Stimulated activated CD8-positive, alpha-beta memory T cell treated with anti-CD3 and anti-CD28 coated beads, Interleukin-4, amount 100 ng/mL, for 48 hours (primary cell): ENCODE data around the gene MMP11.

Source experiments
- DNase-seq: peaks from one replicate; pipeline ENCODE4 v3.0.0-alpha.2; 2020

Gene MMP11

DNA sequence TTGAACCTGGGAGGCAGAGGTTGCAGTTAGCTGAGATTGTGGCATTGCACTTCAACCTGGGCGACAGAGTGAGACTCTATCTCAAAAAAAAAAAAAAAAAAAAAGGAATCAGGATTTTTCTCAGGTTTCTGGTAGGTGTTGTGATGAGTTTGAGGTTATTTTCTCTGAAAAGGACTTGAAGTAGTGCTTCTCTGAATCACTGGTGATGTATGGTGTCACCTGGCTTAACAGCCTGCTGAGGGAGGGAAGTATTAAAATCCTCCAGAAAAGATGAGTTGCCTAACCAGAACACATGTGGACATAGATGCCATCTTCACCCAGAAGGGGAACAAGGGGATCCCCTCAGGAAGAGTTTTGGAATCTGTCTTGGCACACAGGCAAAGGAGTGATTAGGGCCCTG, 34.2 kb downstream of the MMP11 start:
- DNase-seq, result no peak

DNA sequence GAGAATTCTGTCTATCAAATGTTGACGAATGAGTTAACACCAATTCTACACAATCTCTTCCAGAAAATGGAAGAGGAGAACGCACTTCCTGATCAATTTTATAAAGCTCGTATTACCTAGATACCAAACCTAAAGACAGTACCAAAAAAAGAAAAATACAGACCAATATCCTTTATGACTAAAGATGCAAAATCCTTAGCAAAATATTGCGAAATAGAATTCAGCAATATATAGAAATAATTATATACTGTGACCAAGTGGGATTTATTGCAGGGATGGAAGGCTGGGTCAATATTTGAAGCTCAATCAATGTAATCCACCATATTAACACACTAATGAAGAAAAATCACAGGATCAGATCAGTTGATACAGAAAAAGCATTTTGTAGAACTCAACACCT, 39.7 kb downstream of the MMP11 start:
- DNase-seq, result no peak

DNA sequence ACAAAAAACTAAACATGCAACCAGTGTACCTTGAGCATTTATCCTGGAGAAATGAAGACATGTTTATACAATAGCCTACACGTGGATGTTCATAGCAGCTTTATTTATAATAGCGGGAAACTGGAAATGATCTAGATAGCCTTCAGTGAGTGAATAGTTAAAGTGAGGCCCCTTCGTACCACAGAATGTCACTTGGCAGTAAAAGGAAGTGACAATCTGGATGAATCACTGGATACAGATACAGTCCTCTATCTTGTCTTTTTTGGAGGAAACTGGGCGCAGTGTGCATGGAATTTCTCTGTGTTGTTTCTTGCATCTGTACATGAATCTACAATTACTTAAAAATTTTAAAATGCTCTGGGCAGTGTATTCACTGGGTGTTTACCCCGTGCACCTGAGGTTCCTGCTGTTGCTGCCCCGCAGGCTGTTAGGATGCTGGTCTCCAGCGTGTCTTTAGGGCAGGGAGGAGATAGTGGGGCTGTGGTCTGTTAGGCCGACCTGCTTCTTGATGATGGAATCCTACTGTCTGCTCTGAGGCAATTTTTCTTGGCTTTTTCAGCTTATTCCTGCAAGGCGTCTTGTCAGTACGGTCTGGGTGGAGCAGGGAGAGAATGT, 43.0 kb downstream of the MMP11 start:
- DNase-seq, result no peak

DNA sequence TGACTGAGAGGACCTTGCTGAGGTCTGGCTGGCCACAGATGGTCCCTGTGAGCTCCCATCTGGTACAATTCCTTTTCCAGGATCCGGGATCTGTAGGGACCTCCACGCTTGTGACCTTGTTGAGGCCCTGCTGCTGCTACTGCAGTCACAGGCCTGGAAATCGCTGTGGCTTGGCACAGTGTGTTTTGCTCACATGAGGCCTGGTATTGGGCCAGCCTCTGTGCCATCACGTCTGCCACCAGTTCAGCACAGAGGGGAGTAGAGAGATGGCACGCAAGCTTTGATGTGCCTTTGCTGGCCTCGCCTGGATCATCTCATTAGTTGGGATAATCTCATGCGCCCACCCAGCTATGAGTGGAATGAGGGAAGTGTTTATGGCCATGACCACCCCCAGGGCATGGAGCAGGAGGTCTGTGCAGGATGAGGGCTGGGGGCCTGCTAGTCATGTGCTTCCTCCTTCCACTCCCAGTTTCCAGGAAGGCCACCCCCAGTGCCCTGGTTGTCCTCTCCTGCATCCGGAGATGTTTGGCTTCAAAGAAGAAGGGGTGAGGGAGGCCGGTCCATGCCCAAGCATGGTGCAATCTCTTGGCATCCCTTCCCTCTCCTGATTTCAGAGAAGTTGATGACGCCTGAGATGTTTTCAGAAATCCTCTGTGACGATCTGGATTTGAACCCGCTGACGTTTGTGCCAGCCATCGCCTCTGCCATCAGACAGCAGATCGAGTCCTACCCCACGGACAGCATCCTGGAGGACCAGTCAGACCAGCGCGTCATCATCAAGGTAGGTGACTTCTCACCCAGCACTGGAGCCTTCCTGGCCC, 43.7 kb downstream of the MMP11 start:
- no peak for DNase-seq

DNA sequence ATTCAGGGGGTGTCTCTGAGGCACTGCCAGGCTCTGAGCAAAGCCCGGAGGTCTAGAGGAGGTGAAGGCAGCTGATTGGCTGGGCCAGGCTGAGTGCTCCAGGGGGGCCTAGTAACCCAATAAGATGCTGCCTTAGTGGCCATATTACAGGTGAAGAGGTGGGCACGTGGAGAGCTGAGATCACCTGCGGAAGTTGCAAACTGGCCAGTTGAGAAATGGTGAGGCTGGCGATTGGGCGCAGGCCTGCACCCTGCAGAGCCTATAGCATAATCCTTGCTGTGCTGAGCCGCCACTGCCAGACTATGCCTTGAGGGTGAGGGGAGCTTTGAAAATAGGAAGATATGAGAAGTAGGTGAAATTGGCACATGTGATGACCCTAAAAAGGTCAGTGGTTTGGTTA, 44.5 kb downstream of the MMP11 start:
- DNase-seq, result no peak

DNA sequence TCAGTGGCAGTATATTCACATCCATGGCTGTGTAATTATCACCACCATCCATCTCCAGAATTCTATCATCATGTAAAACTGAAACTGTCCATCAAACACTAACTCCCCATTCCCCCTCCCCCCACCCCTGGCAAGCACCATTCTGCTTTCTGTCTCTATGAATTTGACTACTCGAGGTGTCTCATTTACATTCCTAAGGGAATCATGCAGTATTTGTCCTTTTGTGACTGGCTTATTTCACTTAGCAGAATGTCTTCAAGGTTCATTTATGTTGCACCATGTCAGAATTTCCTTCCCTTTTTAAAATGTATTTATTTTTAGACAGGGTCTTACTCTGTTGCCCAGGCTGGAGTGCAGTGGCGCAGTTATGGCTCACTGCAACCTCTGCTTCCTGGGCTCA, 45.9 kb downstream of the MMP11 start:
- DNase-seq, result no peak

DNA sequence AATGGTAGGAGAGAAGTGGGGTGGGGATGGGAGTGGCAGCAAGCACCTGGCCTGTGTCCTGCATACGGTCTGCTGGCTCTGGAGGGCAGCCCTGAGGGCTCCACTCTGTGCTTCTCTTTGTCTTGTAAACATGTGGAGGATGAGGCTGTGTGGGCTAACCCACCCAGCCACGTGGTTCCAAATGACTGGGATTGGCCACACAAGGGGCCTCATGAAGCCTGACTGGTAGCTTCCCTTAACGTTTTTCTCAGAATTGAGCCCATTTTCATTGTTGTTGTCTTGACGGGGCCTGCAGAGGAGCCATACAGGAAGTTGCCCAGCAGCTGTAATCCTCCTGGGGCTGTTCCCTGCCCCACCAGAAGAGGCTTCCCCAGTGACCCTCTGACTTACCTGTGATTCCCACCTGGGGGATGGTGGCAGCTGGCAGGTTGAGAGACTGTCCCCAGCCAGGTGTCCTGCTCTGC, 48.1 kb downstream of the MMP11 start:
- DNase-seq, result no peak

DNA sequence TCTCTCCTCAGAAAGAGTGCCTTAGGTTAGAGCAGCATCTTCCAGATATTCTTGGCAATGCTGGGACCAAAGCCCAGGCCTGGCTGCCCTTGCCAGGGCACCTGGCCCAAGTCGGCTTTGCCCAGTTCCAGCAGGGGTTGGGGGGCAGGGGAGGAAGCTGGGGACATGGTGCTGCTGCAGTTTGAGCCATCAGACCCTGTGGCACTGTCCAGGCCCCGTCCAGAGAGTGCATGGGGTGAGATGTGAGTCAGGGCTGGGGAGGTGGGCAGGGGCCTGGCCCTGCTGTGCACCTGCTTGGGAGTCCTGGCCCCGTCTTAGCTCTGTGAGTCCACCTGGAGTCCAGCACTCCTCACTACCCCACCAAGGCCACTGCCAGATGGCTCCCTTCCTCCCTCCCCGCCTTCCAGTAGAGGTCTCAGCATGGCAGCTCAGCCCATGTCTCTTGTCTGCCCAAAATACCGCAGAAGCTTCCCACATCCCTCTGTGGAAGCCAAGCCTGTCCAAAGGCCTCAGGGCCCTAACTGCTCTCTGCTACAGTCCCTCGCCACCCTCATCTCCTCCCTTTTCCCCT, 49.5 kb downstream of the MMP11 start:
- no peak for DNase-seq

DNA sequence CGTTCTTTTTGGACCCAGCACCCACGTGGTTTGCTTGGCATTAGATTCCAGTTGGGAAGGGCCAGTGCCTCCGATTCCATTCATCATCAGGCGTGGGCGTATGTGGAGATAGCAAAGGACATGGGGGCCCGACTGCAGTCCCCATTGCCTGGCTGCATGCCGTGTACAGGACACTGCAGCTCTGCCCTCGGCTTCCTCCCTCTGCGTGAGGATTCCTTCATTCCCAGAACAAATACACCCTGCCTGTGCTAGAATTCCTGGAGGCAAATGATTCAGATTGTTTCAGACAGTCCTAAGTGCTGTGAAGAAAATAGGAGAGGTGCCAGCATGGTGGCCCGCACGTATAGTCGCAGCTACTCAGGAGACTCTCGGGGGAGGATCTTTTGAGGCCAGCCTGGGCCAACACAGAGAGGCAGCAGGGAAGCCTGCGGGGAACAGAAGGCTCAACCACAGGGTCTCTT, 50.7 kb downstream of the MMP11 start:
- no peak for DNase-seq

DNA sequence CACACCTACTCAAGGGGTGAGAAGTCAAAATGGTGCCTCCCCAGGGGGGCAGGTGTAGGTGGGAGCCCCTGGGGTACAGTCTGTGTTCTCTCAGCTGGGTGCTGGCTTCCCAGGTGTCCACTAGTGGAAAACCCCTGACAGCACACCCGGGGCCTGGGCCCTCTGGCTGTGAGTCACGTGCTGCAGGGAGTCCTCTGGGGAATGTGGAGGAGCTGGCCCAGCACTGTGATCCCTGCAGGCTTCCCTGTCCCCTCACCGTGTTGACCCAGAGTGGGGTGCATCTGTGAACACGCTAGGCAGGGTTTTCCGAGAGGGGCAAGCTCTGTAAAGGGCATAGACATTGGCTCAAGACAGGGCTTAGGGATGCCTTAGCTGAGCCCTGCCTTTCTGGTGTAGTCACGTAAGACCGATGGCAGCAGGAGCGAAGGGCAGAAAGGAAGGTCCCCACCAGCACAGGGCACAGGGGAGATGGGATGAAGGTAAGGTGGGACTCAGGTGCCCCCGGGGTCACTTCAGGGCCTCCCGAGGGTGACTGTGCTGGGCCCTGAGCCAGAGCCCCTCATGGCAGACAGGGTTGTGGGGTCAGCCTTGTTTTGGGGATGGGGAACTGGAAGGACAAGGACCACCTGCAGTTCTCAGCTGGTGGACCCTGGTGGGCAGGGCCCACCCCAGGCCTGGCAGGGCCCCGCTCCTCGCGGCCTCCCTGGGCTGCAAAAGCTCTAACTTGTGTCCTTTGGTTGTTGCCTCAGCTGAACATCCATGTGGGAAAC, 52.0 kb downstream of the MMP11 start:
- no peak for DNase-seq

DNA sequence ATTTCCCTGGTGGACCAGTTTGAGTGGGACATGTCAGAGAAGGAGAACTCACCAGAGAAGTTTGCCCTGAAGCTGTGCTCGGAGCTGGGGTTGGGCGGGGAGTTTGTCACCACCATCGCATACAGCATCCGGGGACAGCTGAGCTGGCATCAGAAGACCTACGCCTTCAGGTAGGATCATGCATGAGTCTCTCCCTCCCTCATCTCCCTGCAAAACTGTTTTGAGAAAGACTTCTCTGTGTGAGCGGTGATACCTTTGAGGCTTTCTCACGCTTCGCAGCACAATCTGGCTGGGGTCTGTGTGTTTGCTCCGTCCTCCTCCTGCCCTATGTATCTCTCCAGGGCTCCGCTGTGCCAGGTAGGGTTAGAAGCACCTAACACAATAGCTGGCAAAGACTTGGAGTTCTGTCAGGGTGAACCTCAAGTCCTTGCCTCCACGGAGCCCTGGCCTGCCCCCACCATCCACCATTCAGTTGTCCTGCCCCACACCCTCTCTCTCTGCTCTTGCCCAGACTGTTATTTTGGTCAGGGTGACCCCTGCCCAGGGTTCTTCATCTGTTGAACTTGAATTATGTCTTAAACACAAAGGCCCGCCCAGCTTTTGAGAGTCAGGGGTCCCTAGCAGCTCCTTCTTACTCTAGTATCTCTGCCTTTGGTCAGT, 52.7 kb downstream of the MMP11 start:
- no peak for DNase-seq

DNA sequence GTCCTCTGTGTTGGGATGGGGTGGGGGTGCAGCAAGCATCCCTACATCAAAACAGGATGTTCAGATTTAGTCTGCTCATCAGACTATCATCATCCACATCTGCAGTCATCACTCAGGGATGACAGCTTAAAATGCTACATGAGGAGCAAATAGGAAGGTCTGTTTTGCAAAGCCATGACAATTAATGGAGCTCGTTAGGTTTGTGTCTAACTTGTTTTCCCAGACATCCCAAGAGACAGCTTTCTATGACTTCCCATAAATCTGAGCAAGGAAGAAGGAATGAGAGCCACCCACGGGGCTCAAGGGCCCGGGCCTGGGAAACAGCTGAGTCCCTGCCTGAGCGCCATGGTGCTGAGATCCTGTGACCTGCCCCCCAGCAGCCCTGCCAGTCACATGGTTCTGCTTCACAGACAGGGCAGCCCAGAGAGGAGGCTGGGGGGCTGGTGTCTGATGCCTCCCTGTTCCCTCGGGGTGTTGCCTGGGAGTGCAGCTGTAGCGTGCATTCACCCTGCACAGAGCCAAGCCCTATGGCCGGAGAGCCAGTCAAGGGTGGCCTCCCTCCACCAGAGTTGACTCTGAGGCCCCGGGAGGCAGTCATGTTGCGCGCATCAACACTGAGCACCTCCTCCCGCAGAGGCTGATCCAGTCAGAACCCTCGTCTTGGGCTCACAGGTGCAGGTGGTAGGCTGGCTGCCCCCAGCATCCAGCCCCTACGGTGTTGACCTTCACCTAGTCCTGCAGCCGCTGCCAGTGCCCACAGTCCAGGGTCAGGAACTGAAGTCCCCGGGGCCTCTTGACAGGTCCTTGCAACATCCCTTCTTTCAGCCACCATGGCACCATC, 54.1 kb downstream of the MMP11 start:
- no peak for DNase-seq

DNA sequence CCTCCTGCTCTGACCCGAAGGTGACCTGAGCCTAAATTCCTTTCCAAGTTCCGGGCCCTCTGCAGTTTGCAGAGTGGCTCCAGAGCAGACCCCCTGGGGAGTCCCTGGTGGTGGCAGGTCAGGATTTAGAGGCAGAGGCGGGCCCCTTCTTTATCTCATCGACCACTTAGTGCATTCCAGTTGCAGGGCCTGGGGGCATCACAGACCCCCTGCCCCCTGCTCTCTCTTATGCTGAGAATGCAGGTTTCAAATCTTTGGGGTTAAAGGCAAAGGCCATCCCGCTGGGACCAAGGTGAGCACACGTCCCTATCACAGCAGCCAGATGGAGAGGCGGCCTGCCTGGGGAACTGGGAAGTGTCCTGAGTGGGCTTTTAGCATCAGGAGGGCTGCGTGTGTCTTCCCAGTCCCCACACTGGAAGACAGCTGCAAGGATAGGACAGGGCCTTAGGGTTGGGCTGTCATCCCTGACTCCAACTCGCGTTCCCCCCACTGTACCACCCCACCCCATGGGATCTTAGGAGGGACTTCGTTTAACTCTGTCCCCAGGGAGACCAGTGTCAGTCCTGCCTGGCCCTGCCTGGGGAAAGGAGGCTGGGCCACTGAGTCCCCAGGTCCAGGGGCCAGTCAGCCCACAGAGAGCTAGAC, 54.8 kb downstream of the MMP11 start:
- DNase-seq, result no peak

DNA sequence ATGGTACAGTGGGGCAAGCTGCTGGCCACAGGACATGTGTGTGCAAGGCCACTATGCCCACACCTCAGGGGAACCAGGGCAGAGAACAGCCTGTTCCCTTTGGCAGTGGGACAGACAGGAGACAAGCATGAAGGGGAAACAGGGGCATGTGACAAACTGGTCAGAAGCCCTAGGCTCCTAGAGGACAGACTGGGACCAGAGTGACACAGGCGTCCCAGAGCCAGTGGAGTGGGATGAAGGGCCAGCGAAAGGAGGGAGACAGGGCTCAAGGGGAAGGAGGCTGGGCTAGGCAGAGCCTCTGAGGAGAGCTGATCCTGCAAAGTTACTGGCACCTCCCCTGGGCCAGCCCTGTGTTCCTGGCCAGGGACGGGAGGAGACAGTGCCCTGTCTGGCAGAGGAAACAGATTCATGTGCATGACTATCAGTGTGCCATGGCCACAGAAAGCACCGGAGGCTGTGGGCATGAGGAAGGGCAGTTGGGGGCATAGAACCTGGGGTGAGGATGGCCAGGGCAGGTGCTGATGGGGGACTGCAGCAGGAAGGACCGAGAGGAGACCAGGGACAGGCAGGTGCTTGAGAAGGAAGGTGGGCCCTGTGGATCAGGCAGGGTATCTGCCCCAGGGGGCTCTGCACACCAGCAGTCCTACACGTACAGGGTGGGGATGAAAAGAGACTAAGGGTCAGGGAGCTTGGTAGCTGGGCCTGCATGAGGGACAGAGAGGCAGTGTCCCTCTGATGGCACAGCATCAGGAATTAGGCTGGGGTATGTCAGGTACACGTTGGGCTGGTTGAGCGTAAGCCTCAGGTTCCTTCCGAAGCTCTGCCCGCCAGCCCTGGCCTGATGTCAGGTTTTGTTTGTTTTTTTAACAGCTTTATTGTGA, 56.4 kb downstream of the MMP11 start:
- no peak for DNase-seq

DNA sequence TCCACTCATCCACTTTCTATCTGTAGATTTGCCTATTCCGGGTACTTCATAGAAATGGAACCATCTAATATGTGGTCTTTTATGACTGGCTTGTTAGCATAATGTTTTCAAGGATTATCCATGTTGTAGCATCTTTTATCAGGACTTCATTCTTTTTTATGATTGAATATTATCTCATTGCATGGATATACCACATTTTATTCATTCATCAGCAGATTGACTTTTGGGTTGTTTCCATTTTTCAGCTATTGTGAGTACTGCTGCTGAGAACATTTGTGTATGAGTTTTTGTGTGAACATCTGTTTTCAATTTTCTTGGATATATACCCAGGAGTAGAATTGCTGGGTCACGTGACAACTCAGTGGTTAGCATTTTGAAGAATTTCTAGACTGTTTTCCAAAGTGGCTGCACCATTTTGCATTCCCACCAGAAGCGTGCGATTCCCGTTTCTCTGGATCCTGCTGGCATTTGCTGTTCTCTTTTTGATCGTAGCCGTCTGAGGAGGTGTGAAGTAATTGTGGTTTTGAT, 57.3 kb downstream of the MMP11 start:
- no peak for DNase-seq

DNA sequence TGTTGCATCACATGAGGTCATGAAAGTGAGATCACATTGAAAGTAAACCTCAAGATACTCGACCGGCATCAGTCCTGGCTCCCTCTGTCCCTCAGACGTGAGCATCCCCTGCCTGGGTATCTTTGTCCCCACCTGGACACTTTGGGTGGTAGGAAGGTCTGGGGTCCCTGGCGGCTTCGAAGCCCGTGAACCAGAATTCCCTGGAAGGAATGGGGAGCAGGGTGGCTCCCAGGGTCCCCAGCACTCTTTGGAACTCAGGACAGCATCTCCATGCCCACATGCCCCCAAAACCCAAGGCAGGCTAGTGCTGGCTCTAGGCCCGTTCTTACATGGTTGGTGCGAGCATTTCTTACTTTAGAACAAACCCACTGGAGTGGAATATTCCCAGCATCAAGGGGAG, 58.6 kb downstream of the MMP11 start:
- DNase-seq, result no peak

DNA sequence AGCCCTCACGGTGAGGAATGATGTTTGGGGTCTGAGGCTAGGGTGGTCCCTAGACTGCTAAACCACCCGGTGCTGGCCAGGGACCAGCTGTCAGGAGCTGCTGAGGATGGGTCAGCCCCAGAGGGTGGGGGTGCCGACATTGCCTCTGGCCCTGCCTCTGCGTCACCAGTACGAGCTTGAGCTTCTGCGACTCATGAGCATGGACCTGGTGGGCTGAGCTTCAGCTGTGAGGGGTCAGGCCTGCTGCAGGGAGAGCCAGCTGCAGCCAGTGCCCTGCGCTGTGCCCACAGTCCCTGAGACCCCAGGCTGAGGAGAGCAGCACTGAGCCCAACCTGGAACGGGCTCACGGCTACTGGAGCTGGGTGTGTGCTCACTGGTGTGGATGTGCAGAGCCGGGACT, 59.1 kb downstream of the MMP11 start:
- no peak for DNase-seq

DNA sequence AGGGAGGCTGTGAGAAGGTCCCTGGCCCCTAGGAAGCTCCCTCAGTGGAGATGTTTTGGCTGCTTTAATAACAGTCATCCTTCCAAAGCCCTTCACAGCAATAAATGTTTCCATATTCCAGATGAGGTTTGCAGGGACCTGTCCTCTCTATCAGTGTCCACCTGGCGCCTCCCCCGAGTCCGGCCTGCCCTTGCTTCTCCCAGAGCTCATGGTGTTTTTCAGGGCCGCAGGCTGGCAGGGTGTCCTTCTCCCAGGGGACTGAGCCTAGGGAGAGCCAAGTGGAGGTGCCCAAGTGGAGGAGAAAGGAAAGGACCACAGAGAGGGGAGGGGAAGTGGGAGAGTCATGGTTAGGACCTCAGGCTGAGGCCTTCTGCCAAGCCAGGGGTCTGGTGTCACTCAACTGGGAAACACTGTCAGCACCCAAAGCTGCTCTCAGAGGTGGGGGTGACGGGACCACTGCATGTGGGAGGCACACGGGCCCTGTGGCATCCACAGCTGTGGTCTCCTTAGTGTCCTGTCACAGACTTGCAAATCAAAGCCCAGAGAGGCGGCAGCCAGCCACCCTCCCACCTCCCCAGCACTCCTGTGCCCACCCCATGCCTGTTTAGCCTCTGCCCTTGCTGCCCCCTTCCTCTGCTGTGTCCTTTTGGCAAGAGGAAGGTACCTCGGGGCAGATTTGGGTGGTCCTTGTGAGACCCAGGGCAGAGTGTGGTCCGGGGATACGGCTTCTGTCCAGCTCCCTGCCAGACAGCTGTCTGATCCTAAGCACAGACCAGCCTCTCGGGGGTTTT, 59.8 kb downstream of the MMP11 start:
- no peak for DNase-seq
